GM12878 (cell line): ENCODE data around the gene RFC1. TPM values are rescaled to one million over a fixed set of nuclear protein-coding genes. Genes with fewer than 3 reads are reported as not detected.
A peak's percentile ranks its signal among the peaks of the same experiment; 100 is the strongest.

Source experiments
- BHLHE40 ChIP-seq, 2 experiments: fragments of 450-650 bp in 1 of 2; IDR thresholded peaks; 2 replicates each; pipeline ENCODE4 v1.6.1; 2011 to 2017; ENCODE audit warnings: low read depth in 2 of 2, borderline replicate concordance in 1 of 2, improper control_type of control experiment in 1 of 2, low read length in 1 of 2, mild to moderate bottlenecking in 1 of 2
- CREM ChIP-seq: IDR thresholded peaks from 2 replicates; pipeline ENCODE4 v1.6.1; 2014; ENCODE audit warnings: antibody characterized with exemption, low read depth
- DPF2 ChIP-seq: fragments of 450-650 bp; IDR thresholded peaks from 2 replicates; pipeline ENCODE4 v1.6.1; 2017; ENCODE audit warnings: mild to moderate bottlenecking
- GATAD2B ChIP-seq: fragments of 450-650 bp; conservative IDR thresholded peaks from 2 replicates; pipeline ENCODE4 v1.6.1; 2017; ENCODE audit warnings: low read depth, mild to moderate bottlenecking, moderate library complexity
- IKZF2 ChIP-seq, 2 experiments: fragments of 450-650 bp; IDR thresholded peaks; 2 replicates each; pipeline ENCODE4 v1.6.1; 2017; ENCODE audit warnings: mild to moderate bottlenecking in 2 of 2, moderate library complexity in 2 of 2
- JUND ChIP-seq: IDR thresholded peaks from 2 replicates; pipeline ENCODE4 v1.6.1; 2012; ENCODE audit warnings: low read depth, mild to moderate bottlenecking, low read length, improper control_type of control experiment, moderate library complexity
- KAT2A ChIP-seq: conservative IDR thresholded peaks from 2 replicates; pipeline ENCODE4 v1.6.1; 2011; ENCODE audit warnings: low read depth, low read length; ENCODE audit not compliant: control insufficient read depth
- MAX ChIP-seq: IDR thresholded peaks from 2 replicates; pipeline ENCODE4 v1.6.1; 2012; ENCODE audit warnings: low read depth, low read length, improper control_type of control experiment
- MYC ChIP-seq: IDR thresholded peaks from 2 replicates; pipeline ENCODE4 v1.6.1; 2011; ENCODE audit warnings: mild to moderate bottlenecking, low read length, moderate library complexity, inconsistent platforms; ENCODE audit not compliant: insufficient read depth, insufficient replicate concordance, insufficient read length, severe bottlenecking
- NFYB ChIP-seq: IDR thresholded peaks from 2 replicates; pipeline ENCODE4 v1.6.1; 2011; ENCODE audit warnings: low read depth, mild to moderate bottlenecking, low read length, improper control_type of control experiment, moderate library complexity; ENCODE audit not compliant: insufficient read depth
- PRDM15 ChIP-seq: fragments of 450-650 bp; formaldehyde crosslinking; IDR thresholded peaks from 2 replicates; pipeline ENCODE4 v1.4.0; 2020; ENCODE audit warnings: mild to moderate bottlenecking, moderate library complexity
- RAD51 ChIP-seq: fragments of 450-650 bp; IDR thresholded peaks from 2 replicates; pipeline ENCODE4 v1.6.1; 2016; ENCODE audit warnings: moderate library complexity, mild to moderate bottlenecking, inconsistent platforms
- RELA ChIP-seq: fragments of 450-650 bp; IDR thresholded peaks from 2 replicates; pipeline ENCODE4 v1.8.0; 2014; ENCODE audit warnings: borderline replicate concordance; ENCODE audit not compliant: partially characterized antibody
- SPI1 ChIP-seq: IDR thresholded peaks from 2 replicates; pipeline ENCODE4 v1.6.1; 2011; ENCODE audit warnings: low read depth, mild to moderate bottlenecking, low read length, moderate library complexity, borderline replicate concordance; ENCODE audit not compliant: insufficient read depth
- TBL1XR1 ChIP-seq: IDR thresholded peaks from 2 replicates; pipeline ENCODE4 v1.6.1; 2012; ENCODE audit warnings: low read depth, low read length, improper control_type of control experiment
- ZBED1 ChIP-seq: IDR thresholded peaks from 2 replicates; pipeline ENCODE4 v1.6.1; 2016; ENCODE audit warnings: borderline replicate concordance
- ZNF24 ChIP-seq: fragments of 450-650 bp; IDR thresholded peaks from 2 replicates; pipeline ENCODE4 v1.6.1; 2017; ENCODE audit warnings: antibody characterized with exemption, mild to moderate bottlenecking
- ZNF592 ChIP-seq: fragments of 450-650 bp; IDR thresholded peaks from 2 replicates; pipeline ENCODE4 v1.6.1; 2017; ENCODE audit warnings: mild to moderate bottlenecking, moderate library complexity
- polyA plus RNA-seq, 11 experiments: library from polyadenylated mRNA; depleted of rRNA in 4 of 11; unstranded in 6 of 11; stranded (reverse) in 5 of 11; fragments of >200 nt; fragmentation: Nextera tagmentation in 4 of 11; fragmentation: Illumina TruSeq in 1 of 11; extraction: Ambion mirVana in 4 of 11; extraction: Trizol in 1 of 11; gene quantifications; 1 replicate in 1 of 11; 2 replicates in 10 of 11; pipeline versions ENCODE4 v1.2.1 to v1.2.3, GENCODE V29; 2011 to 2016; ENCODE audit warnings: inconsistent platforms in 2 of 11, missing spikeins in 2 of 11, low read depth in 1 of 11
- total RNA-seq, 4 experiments: library from RNA; depleted of rRNA in 3 of 4; stranded (reverse); fragments of >200 nt in 3 of 4; fragmentation: Illumina TruSeq in 1 of 4; extraction: Trizol in 1 of 4; gene quantifications; 2 replicates each; pipeline versions ENCODE4 v1.2.1 to v1.2.3, GENCODE V29; 2013 to 2021
- TF ChIP-seq, protein P1 (sequence below): fragments of 450-650 bp; IDR thresholded peaks from 2 replicates; pipeline ENCODE4 v1.6.1; 2017; ENCODE audit warnings: mild to moderate bottlenecking, moderate library complexity

The RFC1 gene
- total and polyA plus RNA-seq, 10 of the 15 experiments (the other 5 are each of a cell fraction or from before 2014, with no cell fraction given): 22.5 to 67.8 (median 40.3) TPM

- TF ChIP-seq ZBED1: no peak
- no peak for TF ChIP-seq MAX
- no peak for TF ChIP-seq PRDM15 (CRISPR knock-in tag)
- 0 out of 2 replicates have a peak, but pooled peaks have one; percentile 16 for TF ChIP-seq RAD51
- TF ChIP-seq RELA: no peak
- TF ChIP-seq DPF2: no peak
- no peak for TF ChIP-seq BHLHE40 (IDR thresholded peaks at IDR 0.05; ENCODE audit: borderline replicate concordance in 1 of 2, low read depth in 2 of 2, low read length in 1 of 2)
- no peak for TF ChIP-seq JUND
- no peak for TF ChIP-seq GATAD2B
- TF ChIP-seq, protein P1, sequence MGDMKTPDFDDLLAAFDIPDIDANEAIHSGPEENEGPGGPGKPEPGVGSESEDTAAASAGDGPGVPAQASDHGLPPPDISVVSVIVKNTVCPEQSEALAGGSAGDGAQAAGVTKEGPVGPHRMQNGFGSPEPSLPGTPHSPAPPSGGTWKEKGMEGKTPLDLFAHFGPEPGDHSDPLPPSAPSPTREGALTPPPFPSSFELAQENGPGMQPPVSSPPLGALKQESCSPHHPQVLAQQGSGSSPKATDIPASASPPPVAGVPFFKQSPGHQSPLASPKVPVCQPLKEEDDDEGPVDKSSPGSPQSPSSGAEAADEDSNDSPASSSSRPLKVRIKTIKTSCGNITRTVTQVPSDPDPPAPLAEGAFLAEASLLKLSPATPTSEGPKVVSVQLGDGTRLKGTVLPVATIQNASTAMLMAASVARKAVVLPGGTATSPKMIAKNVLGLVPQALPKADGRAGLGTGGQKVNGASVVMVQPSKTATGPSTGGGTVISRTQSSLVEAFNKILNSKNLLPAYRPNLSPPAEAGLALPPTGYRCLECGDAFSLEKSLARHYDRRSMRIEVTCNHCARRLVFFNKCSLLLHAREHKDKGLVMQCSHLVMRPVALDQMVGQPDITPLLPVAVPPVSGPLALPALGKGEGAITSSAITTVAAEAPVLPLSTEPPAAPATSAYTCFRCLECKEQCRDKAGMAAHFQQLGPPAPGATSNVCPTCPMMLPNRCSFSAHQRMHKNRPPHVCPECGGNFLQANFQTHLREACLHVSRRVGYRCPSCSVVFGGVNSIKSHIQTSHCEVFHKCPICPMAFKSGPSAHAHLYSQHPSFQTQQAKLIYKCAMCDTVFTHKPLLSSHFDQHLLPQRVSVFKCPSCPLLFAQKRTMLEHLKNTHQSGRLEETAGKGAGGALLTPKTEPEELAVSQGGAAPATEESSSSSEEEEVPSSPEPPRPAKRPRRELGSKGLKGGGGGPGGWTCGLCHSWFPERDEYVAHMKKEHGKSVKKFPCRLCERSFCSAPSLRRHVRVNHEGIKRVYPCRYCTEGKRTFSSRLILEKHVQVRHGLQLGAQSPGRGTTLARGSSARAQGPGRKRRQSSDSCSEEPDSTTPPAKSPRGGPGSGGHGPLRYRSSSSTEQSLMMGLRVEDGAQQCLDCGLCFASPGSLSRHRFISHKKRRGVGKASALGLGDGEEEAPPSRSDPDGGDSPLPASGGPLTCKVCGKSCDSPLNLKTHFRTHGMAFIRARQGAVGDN: no peak
- peak; percentile 25 to 28; a peak in 2 of 4 replicates for TF ChIP-seq IKZF2 (IDR thresholded peaks at IDR 0.05)
- no peak for TF ChIP-seq TBL1XR1
- no peak for TF ChIP-seq ZNF592
- peak; percentile 14; the same call in 1 of the 2 replicates for TF ChIP-seq ZNF24
- no peak for TF ChIP-seq NFYB
- TF ChIP-seq MYC: no peak
- no peak for TF ChIP-seq KAT2A
- peak; percentile 50; the same call in 1 of the 2 replicates for TF ChIP-seq SPI1
- no peak for TF ChIP-seq CREM
Measured at GRCh38 chr4:39357002-39357401, 9.2 kb downstream of the RFC1 start (continued).
